Measurements from ENCODE around the gene MAP7.

- no peak for TF ChIP-seq CTCF (IDR thresholded peaks at IDR 0.05; ENCODE audit: extremely low read depth in 1 of 2, insufficient read depth in 1 of 2, low read depth in 1 of 2, low read length in 2 of 2)
- no peak for TF ChIP-seq POLR2A (IDR thresholded peaks at IDR 0.05; ENCODE audit: low read depth, low read length)
- no peak for TF ChIP-seq MAX (IDR thresholded peaks at IDR 0.05; ENCODE audit: insufficient read depth, insufficient read length)
- TF ChIP-seq JUN (IDR thresholded peaks at IDR 0.05; ENCODE audit: borderline replicate concordance, insufficient read depth, insufficient read length, low read depth), result no peak
These were observed 153.3 kb downstream of the MAP7 start for GRCh38 chr6:136396908-136397307.
